Measurements from ENCODE around the gene EPB41L5.

The EPB41L5 gene

GRCh38 chr2:120204945-120205670 lies 192.2 kb downstream of the EPB41L5 start:
- no peak for DNase-seq

GRCh38 chr2:120206022-120206581 lies 193.2 kb downstream of the EPB41L5 start:
- peak; percentile 11 for DNase-seq

DNA sequence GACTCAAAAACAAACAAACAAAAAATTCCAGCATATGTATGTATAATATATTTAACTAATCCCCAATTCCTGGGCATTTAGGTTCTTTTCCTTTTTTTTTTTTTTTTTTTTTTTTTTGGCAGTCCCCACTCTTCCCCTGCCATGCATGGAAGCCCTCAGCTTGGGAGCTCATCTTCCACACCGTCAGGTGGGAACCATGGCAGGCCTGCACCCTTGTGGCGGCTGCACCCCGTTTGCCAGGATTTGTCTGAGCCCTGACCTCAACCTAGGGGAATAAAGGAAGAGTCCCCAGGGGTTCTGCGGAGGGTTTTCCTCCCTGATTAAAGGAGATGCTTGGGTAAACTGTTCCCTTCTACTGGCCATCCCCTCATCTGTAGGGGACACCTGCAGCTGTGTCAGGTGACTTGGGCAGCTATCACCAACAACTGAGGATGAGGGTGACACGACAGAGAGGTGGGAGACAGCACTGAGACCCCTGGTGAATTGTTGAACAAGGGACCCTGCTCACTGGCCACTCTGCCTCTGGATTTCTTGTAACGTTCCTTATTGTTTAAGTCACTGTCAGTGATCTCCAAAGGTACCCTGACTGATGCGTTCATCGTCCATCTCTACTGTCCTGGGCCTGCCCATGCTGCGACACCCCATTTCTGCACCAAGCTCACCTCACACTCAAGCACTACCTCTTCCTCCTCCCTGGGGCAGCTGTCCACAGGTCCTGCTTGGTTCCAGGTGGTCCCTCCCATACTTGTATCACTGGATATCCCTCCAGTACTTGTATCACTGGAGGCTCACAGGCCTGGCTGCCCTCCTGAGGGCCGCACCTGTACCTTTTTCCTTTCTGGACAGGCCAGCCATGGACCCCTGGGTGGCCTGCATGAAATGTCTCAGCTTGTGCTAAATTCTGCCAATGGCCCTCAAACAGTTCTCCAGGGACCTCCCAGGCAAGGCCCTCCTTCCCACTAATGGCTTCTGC lies 195.8 kb downstream of the EPB41L5 start:
- no peak for DNase-seq

- no peak for DNase-seq
These were observed 196.8 kb downstream of the EPB41L5 start for GRCh38 chr2:120209427-120210269.

- DNase-seq, result no peak
These were observed 197.4 kb downstream of the EPB41L5 start for GRCh38 chr2:120210270-120210693.

GRCh38 chr2:120218181-120218580 lies 205.3 kb downstream of the EPB41L5 start:
- DNase-seq, result no peak

- no peak for DNase-seq
These were observed 206.4 kb downstream of the EPB41L5 start for GRCh38 chr2:120219291-120219690.

DNA sequence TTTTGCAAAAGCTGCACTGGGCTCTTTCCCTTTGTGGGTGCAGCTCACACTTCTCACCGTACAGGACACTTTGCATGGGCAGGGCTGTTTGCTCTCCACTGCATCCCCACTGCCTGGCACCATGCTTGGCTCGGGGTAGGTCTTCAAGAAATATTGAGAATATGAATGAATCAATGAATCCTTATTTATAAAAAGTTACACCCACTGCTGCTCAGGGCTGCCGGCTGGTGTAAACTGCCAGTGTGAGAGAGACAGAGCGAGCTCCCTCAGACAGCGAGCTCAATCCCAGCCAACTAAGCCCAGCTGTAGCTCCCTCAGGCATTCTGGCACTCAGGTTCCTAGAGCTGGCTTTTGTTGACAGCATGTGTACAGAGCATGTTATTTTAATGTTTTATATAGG lies 206.9 kb downstream of the EPB41L5 start:
- no peak for DNase-seq

- DNase-seq, result no peak
These were observed 207.9 kb downstream of the EPB41L5 start for GRCh38 chr2:120220756-120221155.

DNA sequence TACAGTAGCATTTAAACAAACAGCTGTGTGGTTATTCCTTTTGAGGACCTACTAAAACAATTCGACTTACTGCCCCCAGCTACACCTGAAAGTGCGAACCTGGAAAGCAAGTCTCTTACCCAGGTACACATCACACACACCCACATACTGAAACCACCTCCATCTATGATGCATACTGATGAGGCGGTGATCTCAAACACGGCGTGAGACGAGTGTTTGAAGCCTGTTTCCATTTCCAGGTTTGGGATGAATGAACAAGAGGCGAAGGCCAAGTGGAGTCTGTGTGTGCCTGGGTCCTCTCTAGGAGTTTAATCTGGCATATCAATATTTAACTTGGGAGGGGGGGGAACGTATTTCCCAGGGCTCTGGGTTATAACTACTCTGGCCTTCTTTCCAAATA lies 208.7 kb downstream of the EPB41L5 start:
- DNase-seq, result no peak

DNA sequence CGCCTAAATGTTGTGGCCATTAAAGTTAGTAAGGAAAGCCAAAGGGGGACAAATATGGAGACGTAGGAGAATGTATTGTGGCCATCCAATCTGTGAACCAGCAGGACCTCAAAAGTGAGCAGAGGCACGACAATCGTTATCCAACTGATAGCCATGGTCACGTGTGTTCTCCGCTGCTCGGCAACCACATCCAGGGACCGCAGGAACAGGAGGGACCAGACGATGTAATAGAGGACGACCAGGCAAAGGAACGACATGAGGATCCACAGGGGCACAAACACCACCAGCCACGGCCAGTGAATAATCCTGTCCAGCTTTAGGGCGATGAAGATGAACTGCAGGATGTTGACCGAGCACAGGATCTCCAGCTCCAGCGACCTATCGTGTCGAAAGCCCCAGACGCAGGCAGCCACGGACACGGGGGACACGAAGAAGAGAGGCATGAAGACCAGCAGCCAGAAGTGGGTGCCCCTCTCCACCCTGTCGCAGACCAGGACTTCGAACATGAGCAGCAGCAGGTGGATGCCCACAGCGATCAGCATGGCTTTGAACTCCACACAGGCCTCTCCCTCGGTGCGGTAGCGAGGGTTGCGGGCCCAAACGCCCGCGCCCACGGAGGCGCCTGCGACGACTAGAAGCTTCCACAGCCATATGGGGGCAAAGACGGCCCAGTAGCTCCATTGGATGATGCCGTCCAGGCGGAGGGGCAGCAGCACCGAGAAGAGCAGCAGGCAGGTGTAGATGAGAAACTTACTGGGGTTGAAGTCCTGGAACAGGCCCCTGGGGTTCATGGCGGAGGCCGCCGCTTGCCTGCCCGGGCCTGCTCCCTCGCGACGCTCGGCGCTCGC lies 209.5 kb downstream of the EPB41L5 start:
- DNase-seq, result no peak

GRCh38 chr2:120223034-120223912 lies 210.4 kb downstream of the EPB41L5 start, which contains the start of gene TMEM185B:
TSS of gene TMEM185B (minus strand) at chr2:120223400. CDS start at chr2:120222976, 424 bp downstream.
- peak; percentile 58 for DNase-seq

GRCh38 chr2:120224256-120224655 lies 211.4 kb downstream of the EPB41L5 start:
- DNase-seq, result no peak

DNA sequence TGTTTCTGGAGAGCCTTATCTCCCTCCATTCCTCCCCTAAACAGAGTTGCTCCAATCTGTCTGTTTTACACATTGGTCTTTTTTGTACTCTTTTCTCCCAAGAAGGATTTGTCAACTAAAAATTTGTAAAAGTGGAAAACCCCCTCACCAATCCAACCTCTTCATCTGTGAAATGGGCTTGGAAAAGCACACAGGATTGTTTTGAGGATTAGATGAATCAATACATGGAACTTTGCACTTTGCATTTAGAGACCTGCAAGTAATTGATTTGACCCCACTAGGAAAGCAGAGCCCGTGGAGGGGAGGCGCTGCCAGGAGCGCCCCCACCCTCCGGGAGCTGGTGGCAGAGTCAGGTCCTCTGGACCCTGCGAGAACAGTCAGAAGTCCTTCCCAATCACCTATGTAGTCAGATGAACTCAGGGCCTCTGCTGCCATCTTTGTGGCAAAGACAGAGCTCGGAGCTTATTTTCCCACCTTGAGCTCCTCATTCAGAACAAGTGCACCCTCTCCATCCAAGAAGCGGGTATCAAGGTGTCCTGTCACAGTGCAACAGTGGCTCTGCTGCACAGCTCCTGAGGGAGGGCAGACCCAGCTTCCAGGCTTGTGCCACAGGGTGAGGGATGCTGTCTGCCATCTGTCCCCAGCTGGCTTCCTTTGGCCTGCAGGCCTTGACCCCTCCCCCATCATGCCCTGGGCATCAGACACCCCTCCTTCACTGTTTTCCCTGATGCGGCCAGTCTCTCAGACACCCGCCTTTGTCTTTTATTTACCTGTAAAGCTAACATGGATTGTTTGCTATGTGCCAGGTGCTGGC lies 212.1 kb downstream of the EPB41L5 start:
- peak; percentile 24 for DNase-seq

GRCh38 chr2:120225549-120226065 lies 212.7 kb downstream of the EPB41L5 start:
- DNase-seq, result no peak

DNA sequence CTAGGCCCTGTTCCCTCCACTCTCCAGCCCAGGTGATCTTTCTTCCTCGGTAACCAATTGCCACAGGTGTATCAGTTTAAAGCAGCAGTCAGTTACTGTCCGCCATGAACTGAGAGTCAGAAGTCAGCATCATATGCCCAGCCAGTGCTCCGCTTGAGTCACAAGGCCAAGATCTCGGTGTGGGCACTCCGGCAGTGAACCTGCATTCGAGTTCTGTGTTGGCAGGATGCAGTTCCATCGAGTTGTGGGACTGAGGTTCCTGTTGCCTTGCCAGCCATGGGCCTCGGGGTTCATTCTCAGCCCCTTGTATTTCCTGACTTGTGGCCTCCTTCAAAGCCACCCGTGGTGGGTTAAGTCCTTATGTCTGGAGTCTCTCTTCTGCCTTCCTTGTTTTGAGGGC lies 213.4 kb downstream of the EPB41L5 start:
- no peak for DNase-seq

DNA sequence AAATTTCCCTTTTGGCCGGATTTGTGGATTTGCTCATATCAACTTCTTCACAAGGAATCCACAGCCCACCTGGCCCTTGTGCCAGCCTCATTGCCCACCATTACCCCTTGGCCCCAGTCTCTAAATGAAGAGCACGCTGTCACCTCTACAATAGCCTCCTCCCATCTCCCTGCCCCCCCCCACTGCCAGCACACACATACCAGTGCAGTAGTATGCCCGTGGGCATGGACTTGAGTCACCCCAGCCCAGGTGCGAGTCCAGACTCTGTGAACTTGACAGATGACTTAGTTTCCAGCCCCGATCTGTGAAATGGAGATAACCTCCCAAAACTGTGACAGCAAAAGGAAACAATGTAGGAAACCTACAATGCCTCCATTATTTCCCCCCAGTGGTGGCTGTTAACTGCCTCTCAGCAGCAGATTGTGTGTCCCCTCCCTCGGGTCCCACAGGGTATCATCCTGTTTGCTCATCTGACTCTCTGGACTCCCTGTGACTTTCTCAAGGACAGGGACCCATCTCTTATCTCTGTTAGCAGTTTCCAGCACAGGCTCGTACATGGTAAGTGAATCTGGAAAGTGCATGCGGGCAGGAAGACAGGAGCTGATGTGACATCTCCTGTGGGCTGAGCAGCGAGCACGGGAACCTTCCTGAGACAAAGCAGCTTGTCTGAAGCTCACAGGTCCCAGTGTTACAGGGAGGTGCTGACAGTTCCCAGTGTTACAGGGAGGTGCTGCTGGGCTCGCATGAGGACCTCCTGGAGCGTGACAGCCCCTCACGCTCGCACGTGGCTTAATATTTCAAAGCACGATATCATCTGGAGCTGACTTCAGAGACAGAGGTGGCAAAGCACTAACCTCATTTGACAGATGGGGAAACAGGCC lies 214.5 kb downstream of the EPB41L5 start:
- no peak for DNase-seq

DNA sequence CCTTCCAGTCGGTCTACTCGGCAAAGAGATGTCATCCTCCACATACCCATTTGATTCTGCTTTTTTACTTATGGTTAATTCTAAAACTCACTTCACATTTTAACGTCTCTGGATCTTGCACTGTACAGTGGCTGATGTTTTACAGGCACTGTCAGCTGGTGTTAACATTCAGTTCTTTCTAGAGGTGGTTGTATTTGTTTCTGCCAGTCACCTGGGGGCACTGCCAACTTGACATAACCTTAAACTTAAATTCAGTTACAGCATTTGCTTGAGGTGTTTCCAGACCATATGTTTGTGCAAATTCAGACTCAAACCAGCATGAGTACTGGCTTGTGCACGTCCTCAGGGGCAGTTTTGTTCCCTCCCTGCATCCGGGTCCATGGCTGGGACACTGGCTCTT lies 215.6 kb downstream of the EPB41L5 start:
- DNase-seq, result no peak
